ENCODE results near the gene SYNDIG1. TPM values are rescaled to one million over a fixed set of nuclear protein-coding genes. Genes with fewer than 3 reads are reported as not detected.

SYNDIG1 gene
- total RNA-seq, 4 donors from 2014 or later, result 0.27 to 0.32 TPM; not detected in 2

- 75% methylated on average over 2 of the region's 2 CpGs; no CpG with 5 or more reads in 1 of the 2 donors for WGBS, 2 donors (ENCODE audit: low coverage in 1 of 2)
- no peak overlapping the region for H3K4me3 ChIP-seq
- no peak for DNase-seq
- no peak for TF ChIP-seq POLR2A (IDR thresholded peaks at IDR 0.05)
- no peak for TF ChIP-seq POLR2AphosphoS5 (IDR thresholded peaks at IDR 0.05)
- TF ChIP-seq EP300 (IDR thresholded peaks at IDR 0.05; ENCODE audit: low read depth), result no peak
- no peak for TF ChIP-seq CTCF (IDR thresholded peaks at IDR 0.05)
- no peaks in the 10 kb centered on the region for H3K27me3 ChIP-seq
- in situ Hi-C loops (cut with MboI; ENCODE audit: low pct_ligation_motif_present in 1 of 4, low pct_unique_long_range_greater_than_20kb in 1 of 4, low sequenced_read_pairs in 3 of 4), result no loop called here
- H3K9me3 ChIP-seq, result no peaks in the 10 kb centered on the region
- no peaks in the 10 kb centered on the region for H3K4me1 ChIP-seq
- H3K27ac ChIP-seq, result no peak overlapping the region
- intact Hi-C loops (cut with DNase I; ENCODE audit: low total_unique reads), result no loop called here
- H3K36me3 ChIP-seq, result no peaks in the 10 kb centered on the region
Measured at GRCh38 chr20:24647713-24648112, 178.3 kb downstream of the SYNDIG1 start.

GRCh38 chr20:24648481-24648880 is 179.1 kb downstream of the SYNDIG1 start:
- H3K4me1 ChIP-seq, result no peaks in the 10 kb centered on the region
- no peak for TF ChIP-seq CTCF (IDR thresholded peaks at IDR 0.05)
- no peak for TF ChIP-seq POLR2AphosphoS5 (IDR thresholded peaks at IDR 0.05)
- no peak for TF ChIP-seq EP300 (IDR thresholded peaks at IDR 0.05; ENCODE audit: low read depth)
- no peak for TF ChIP-seq POLR2A (IDR thresholded peaks at IDR 0.05)
- H3K4me3 ChIP-seq, result no peak overlapping the region
- no peaks in the 10 kb centered on the region for H3K27me3 ChIP-seq
- in situ Hi-C loops (cut with MboI; ENCODE audit: low pct_ligation_motif_present in 1 of 4, low pct_unique_long_range_greater_than_20kb in 1 of 4, low sequenced_read_pairs in 3 of 4), result no loop called here
- no peak overlapping the region for H3K27ac ChIP-seq
- WGBS, 2 donors (ENCODE audit: low coverage in 1 of 2), result 48% methylated on average over 4 of the region's 4 CpGs; no CpG with 5 or more reads in 1 of the 2 donors
- intact Hi-C loops (cut with DNase I; ENCODE audit: low total_unique reads), result no loop called here
- H3K9me3 ChIP-seq, result no peaks in the 10 kb centered on the region
- no peak for DNase-seq
- H3K36me3 ChIP-seq, result no peaks in the 10 kb centered on the region

- intact Hi-C loops (cut with DNase I; ENCODE audit: low total_unique reads) (no loop called here), in situ Hi-C loops (cut with MboI; ENCODE audit: low pct_ligation_motif_present in 1 of 4, low pct_unique_long_range_greater_than_20kb in 1 of 4, low sequenced_read_pairs in 3 of 4) (no loop called here)
- no peak for TF ChIP-seq EP300 (IDR thresholded peaks at IDR 0.05; ENCODE audit: low read depth)
- no peak for TF ChIP-seq CTCF (IDR thresholded peaks at IDR 0.05)
- no peak for TF ChIP-seq POLR2A (IDR thresholded peaks at IDR 0.05)
- no peak for TF ChIP-seq POLR2AphosphoS5 (IDR thresholded peaks at IDR 0.05)
- no peaks in the 10 kb centered on the region for H3K4me1 ChIP-seq
- DNase-seq, result no peak
- no peaks in the 10 kb centered on the region for H3K36me3 ChIP-seq
- WGBS, 2 donors (ENCODE audit: low coverage in 1 of 2), result 67 to 73% methylated on average over 1 to 2 of the region's 2 CpGs
- no peaks in the 10 kb centered on the region for H3K9me3 ChIP-seq
- H3K4me3 ChIP-seq, result no peak overlapping the region
- no peaks in the 10 kb centered on the region for H3K27me3 ChIP-seq
- no peak overlapping the region for H3K27ac ChIP-seq
Measured at GRCh38 chr20:24648919-24649318, 179.5 kb downstream of the SYNDIG1 start.

- WGBS, 2 donors (ENCODE audit: low coverage in 1 of 2), result 58 to 71% methylated on average over 7 to 11 of the region's 11 CpGs
- Histone ChIP-seq H3K27me3 (no peaks in the 10 kb centered on the region), H3K27ac (no peak overlapping the region), H3K4me1 (no peaks in the 10 kb centered on the region), H3K9me3 (no peaks in the 10 kb centered on the region), H3K4me3 (no peak overlapping the region), H3K36me3 (no peaks in the 10 kb centered on the region)
- no peak for TF ChIP-seq POLR2AphosphoS5 (IDR thresholded peaks at IDR 0.05)
- no peak for TF ChIP-seq EP300 (IDR thresholded peaks at IDR 0.05; ENCODE audit: low read depth)
- no peak for TF ChIP-seq POLR2A (IDR thresholded peaks at IDR 0.05)
- TF ChIP-seq CTCF (IDR thresholded peaks at IDR 0.05), result no peak
- intact Hi-C loops (cut with DNase I; ENCODE audit: low total_unique reads), result no loop called here
- no peak for DNase-seq
- in situ Hi-C loops (cut with MboI; ENCODE audit: low pct_ligation_motif_present in 1 of 4, low pct_unique_long_range_greater_than_20kb in 1 of 4, low sequenced_read_pairs in 3 of 4), result no loop called here
Measured at GRCh38 chr20:24649787-24650490, 180.5 kb downstream of the SYNDIG1 start.

Measured in transverse colon (tissue), 4 donors.